ENCODE measurements around the gene NTNG1. TPM values are rescaled to one million over a fixed set of nuclear protein-coding genes. Genes with fewer than 3 reads are reported as not detected.

Gene NTNG1
- total and polyA plus RNA-seq, 2 of the 4 experiments (the other 2 are of a cell fraction), result 1.2 to 2.3 TPM

DNA sequence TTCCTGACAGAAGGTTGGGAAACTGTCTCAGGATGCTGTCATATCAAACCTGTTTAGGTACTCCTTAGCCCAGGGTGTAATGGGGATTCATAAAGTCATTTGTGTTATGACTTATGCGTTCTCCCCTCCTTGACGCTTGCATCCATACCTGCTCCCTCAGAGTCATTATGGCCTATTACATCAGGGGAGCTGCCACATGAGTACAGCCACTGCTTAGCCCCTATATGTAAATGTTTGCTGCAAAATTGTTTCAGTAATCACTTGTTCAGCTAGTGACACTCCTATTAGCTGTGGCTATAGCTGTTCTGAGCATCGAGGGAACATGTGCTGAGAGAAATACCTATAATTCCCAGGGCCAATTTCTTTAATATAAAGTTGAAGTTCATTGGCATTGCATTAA lies 10.5 kb downstream of the NTNG1 start:
- Histone ChIP-seq H2AK5ac (ENCODE audit: low read depth, low read length) (no peak overlapping the region), H3K23ac (ENCODE audit: low read depth, low read length) (no peak overlapping the region), H3K36me3 (ENCODE audit: control insufficient read depth, insufficient read depth, low read length) (no peaks in the 10 kb centered on the region), H3K9me1 (ENCODE audit: insufficient read depth, low read length) (no peaks in the 10 kb centered on the region), H3K18ac (ENCODE audit: low read depth, low read length) (no peak overlapping the region), H3K56ac (ENCODE audit: extremely low read depth, insufficient read depth, low read length) (no peak overlapping the region), H2BK20ac (ENCODE audit: low read depth, low read length) (no peak overlapping the region), H3K79me1 (ENCODE audit: low read depth in 1 of 2, low read length in 2 of 2) (no peaks in the 10 kb centered on the region), H3K4ac (ENCODE audit: low read depth, low read length) (no peak overlapping the region), H3K4me2 (ENCODE audit: low read depth, low read length) (no peak overlapping the region), H2BK15ac (ENCODE audit: low read depth, low read length) (no peak overlapping the region), H3K9me3 (ENCODE audit: control insufficient read depth, insufficient read depth, low read length) (no peaks in the 10 kb centered on the region), H4K20me1 (ENCODE audit: insufficient read depth, low read length) (no peaks in the 10 kb centered on the region), H4K5ac (ENCODE audit: low read depth, low read length) (no peak overlapping the region), H3K27ac (ENCODE audit: insufficient read depth, low read length) (no peak overlapping the region), H3K4me3 (ENCODE audit: insufficient read depth, low read depth, low read length) (no peak overlapping the region), H3K27me3 (ENCODE audit: control insufficient read depth, insufficient read depth, low read length) (no peaks in the 10 kb centered on the region), H2BK120ac (ENCODE audit: low read depth, low read length) (no peak overlapping the region), H2AK9ac (replicated peaks; ENCODE audit: low read depth, low read length, poor library complexity) (no peak overlapping the region), H3K9ac (ENCODE audit: low read depth, low read length) (no peak overlapping the region), H3K14ac (replicated peaks; ENCODE audit: low read depth, low read length) (no peak overlapping the region), H2BK5ac (ENCODE audit: low read depth, low read length, poor library complexity, severe bottlenecking) (no peak overlapping the region), H2AFZ (replicated peaks; ENCODE audit: low read length, poor library complexity) (no peak overlapping the region), H4K91ac (ENCODE audit: insufficient read depth, low read depth, low read length) (no peak overlapping the region), H3K4me1 (ENCODE audit: control insufficient read depth, insufficient read depth, low read length) (no peaks in the 10 kb centered on the region), H4K8ac (ENCODE audit: low read depth in 2 of 2, low read length in 2 of 2) (no peak overlapping the region)
- no CpG with 5 or more reads among the region's 3 CpGs for WGBS, 2 experiments (ENCODE audit: extremely low coverage in 2 of 2, insufficient read length in 1 of 2)
- ChIA-PET POLR2A (ENCODE audit: unreplicated experiment) (no interaction called here), CTCF (no interaction called here)
- intact Hi-C loops (cut with micrococcal nuclease), result loop anchor here (10.0 kb wide), 1 partner anchor 1876 kb away; no protein-coding TSS in a partner anchor
- TF ChIP-seq CEBPB (IDR thresholded peaks at IDR 0.05; ENCODE audit: low read depth, low read length) (no peak), ELK1 (IDR thresholded peaks at IDR 0.05; ENCODE audit: borderline replicate concordance, low read depth, low read length) (no peak), CHD1 (IDR thresholded peaks at IDR 0.05; ENCODE audit: low read depth, low read length) (no peak), RCOR1 (IDR thresholded peaks at IDR 0.05; ENCODE audit: insufficient replicate concordance, low read length) (no peak), BHLHE40 (IDR thresholded peaks at IDR 0.05; ENCODE audit: low read depth, low read length) (no peak)
- TF ChIP-seq, protein P1, sequence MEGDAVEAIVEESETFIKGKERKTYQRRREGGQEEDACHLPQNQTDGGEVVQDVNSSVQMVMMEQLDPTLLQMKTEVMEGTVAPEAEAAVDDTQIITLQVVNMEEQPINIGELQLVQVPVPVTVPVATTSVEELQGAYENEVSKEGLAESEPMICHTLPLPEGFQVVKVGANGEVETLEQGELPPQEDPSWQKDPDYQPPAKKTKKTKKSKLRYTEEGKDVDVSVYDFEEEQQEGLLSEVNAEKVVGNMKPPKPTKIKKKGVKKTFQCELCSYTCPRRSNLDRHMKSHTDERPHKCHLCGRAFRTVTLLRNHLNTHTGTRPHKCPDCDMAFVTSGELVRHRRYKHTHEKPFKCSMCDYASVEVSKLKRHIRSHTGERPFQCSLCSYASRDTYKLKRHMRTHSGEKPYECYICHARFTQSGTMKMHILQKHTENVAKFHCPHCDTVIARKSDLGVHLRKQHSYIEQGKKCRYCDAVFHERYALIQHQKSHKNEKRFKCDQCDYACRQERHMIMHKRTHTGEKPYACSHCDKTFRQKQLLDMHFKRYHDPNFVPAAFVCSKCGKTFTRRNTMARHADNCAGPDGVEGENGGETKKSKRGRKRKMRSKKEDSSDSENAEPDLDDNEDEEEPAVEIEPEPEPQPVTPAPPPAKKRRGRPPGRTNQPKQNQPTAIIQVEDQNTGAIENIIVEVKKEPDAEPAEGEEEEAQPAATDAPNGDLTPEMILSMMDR (conservative IDR thresholded peaks at IDR 0.05; ENCODE audit: low read depth, low read length), result no peak
- in situ Hi-C loops (cut with MboI; ENCODE audit: low sequenced_read_pairs), result no loop called here
- no TSS peak for BruUV-seq (replicated peaks)
- no peak for ATAC-seq (ENCODE audit: low read depth)
- no peak for DNase-seq
- dilution Hi-C loops (cut with HindIII; ENCODE audit: low sequenced_read_pairs, unreplicated experiment), result no loop called here

Measured in IMR-90 (cell line).